Prostate gland (tissue), 2 donors: ENCODE measurements around the gene TMCC1.

ENCODE experiments used
- CTCF ChIP-seq, 4 experiments: fragments of 200-600 bp in 2 of 4; fragments of 450-650 bp in 2 of 4; sonication (generic) in 2 of 4; IDR thresholded peaks; 1 replicate in 3 of 4; 2 replicates in 1 of 4; pipeline ENCODE4 v1.5.1; 2016 to 2019; ENCODE audit warnings: antibody characterized with exemption in 4 of 4, mild to moderate bottlenecking in 2 of 4, moderate library complexity in 2 of 4
- POLR2A ChIP-seq: fragments of 450-650 bp; IDR thresholded peaks from one replicate; pipeline ENCODE4 v1.6.1; 2016; ENCODE audit warnings: antibody characterized with exemption, mild to moderate bottlenecking
- POLR2AphosphoS5 ChIP-seq: sonication (generic); formaldehyde crosslinking; IDR thresholded peaks from one replicate; pipeline ENCODE4 v1.6.1; 2017; ENCODE audit warnings: antibody characterized with exemption

- TF ChIP-seq CTCF (IDR thresholded peaks at IDR 0.05): no peak
- no peak for TF ChIP-seq POLR2A
- no peak for TF ChIP-seq POLR2AphosphoS5
These were observed 98.1 kb downstream of the TMCC1 start for GRCh38 chr3:129795186-129796010.
